Muscle layer of duodenum (tissue), 2 donors: ENCODE results near the gene COX11.

Experiments used
- H3K27ac ChIP-seq: one replicate; pipeline ENCODE4 v1.7.0; 2013; ENCODE audit warnings: mild to moderate bottlenecking, low read length
- H3K27me3 ChIP-seq: one replicate; pipeline ENCODE4 v1.7.0; 2013; ENCODE audit warnings: low read depth, mild to moderate bottlenecking, control low read depth, low read length
- H3K36me3 ChIP-seq, 2 donors: one replicate each; pipeline ENCODE4 v1.7.0; 2013; ENCODE audit warnings: low read length in 2 of 2, control low read depth in 1 of 2, mild to moderate bottlenecking in 1 of 2; ENCODE audit not compliant: insufficient read depth in 2 of 2, control insufficient read depth in 1 of 2
- H3K4me1 ChIP-seq, 2 donors: one replicate each; pipeline ENCODE4 v1.7.0; 2013; ENCODE audit warnings: low read length in 2 of 2, mild to moderate bottlenecking in 2 of 2, control low read depth in 1 of 2, moderate library complexity in 1 of 2; ENCODE audit not compliant: insufficient read depth in 2 of 2, control insufficient read depth in 1 of 2
- H3K4me3 ChIP-seq, 2 donors: one replicate each; pipeline ENCODE4 v1.7.0; 2013; ENCODE audit warnings: low read length in 2 of 2, low read depth in 1 of 2, mild to moderate bottlenecking in 1 of 2
- H3K9me3 ChIP-seq, 2 donors: one replicate each; pipeline ENCODE4 v1.7.0; 2013; ENCODE audit warnings: low read length in 2 of 2, control low read depth in 1 of 2, mild to moderate bottlenecking in 1 of 2; ENCODE audit not compliant: control insufficient read depth in 1 of 2
- donor health status: healthy.

Gene COX11

DNA sequence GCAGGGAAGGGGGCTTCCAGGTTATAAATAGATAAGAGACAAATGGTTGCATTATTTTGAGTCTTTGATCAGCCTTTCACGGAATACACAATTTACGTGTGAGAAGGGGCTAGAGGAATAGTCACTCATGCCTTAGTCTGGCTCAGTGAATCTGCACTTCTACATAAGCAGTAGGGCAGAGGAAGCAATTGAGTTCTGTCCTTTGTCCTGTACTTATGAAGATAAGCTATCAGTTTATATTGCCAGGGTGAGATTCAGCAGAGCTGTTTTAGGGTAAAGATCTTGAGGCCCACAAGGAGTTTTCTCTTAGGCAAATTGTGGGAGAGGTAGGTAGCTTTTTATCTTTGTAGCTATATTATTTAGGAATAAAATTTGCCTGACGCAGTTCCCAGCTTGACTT is 34.5 kb downstream of the COX11 start:
- Histone ChIP-seq H3K4me3 (no peak overlapping the region), H3K27ac (no peak overlapping the region), H3K36me3 (peaks cover 5 to 36% of the 10 kb centered on the region in 2 donors), H3K27me3 (no peaks in the 10 kb centered on the region), H3K4me1 (no peaks in the 10 kb centered on the region), H3K9me3 (no peaks in the 10 kb centered on the region)

DNA sequence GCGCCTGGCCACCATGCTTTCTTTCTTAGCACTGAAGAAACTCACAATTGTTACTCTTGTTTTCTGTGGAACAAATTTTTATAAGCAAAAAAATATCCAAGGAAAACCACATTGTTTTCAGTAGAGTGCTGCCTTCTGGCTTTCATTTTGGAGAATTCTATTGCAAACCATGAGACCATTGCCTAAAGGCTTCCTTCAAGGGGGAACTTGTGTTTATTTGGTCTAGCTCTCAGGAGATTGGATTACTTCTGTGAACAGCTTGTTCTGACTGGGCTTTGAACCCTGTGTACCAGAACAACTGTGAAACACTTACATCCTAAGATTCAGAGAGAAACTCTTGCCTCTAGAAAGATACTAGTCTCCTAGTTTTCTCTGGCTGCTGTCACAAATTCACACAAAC is 35.7 kb downstream of the COX11 start:
- H3K27me3 ChIP-seq: no peaks in the 10 kb centered on the region
- no peaks in the 10 kb centered on the region for H3K4me1 ChIP-seq
- H3K9me3 ChIP-seq: no peaks in the 10 kb centered on the region
- peaks cover 3 to 36% of the 10 kb centered on the region in 2 donors for H3K36me3 ChIP-seq
- no peak overlapping the region for H3K4me3 ChIP-seq
- no peak overlapping the region for H3K27ac ChIP-seq

DNA sequence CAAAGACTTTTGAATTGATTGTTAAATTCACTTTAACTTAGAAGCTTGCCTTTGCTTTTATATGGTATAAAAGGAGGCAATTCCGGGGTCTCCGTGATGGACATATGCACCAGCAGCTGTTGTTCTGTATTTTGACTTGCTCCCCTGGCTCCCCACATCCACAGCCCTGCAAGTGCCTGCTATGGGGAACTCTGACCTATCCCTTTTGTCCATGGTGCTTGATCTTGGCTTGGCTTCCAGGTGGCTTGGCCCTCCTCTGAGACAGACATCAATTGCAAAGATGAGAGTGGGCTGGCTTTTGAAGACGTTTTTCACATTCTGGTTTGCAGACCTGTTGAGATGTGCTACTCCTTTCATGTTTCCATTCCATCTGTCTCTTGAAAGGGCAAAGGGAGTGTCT is 40.9 kb downstream of the COX11 start:
- Histone ChIP-seq H3K36me3 (peaks cover 0 to 10% of the 10 kb centered on the region in 2 donors), H3K9me3 (no peaks in the 10 kb centered on the region), H3K27me3 (no peaks in the 10 kb centered on the region), H3K4me1 (no peaks in the 10 kb centered on the region), H3K27ac (no peak overlapping the region), H3K4me3 (no peak overlapping the region)

DNA sequence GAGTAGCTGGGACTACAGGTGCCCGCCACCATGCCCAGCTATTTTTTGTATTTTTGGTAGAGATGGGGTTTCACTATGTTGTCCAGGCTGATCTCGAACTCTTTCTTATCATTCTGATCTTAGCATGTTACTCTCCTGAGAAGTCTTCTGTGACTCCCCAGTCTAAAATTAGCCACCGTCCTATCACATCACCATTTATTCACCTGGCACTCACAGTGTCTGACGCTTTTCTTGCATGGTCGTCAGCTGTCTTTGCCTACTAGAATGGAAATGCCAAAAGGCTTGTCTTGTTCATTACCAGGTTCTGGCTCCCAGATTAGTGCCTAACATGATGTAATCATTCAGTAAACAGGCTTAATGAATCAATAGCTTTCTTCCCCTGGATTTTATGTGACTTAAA is 44.0 kb downstream of the COX11 start:
- H3K27ac ChIP-seq: no peak overlapping the region

DNA sequence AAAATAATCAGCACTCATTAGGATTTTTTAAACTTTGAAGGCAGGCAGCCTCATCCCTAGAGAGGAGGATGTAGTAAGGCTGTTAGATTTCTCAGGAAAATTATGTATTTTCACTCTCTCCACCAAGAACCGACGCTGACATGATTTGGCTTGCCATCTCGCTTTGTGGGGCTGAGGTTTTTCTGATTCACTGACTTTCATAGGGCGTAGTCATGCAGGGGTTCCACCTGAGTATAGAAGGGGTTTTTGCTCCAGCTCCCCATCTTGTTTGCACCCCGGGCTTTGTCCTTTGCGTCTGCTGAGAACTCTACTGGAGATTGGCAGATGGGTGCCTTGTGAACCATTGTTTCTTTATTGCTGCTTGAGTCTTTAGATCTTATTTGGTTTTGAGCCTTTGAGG is 47.6 kb downstream of the COX11 start:
- H3K27ac ChIP-seq: no peak overlapping the region
- H3K4me3 ChIP-seq: no peak overlapping the region
- H3K9me3 ChIP-seq: peaks cover 6% of the 10 kb centered on the region in 2 donors
- H3K36me3 ChIP-seq: peaks cover 4 to 26% of the 10 kb centered on the region in 2 donors
- H3K4me1 ChIP-seq: no peaks in the 10 kb centered on the region
- H3K27me3 ChIP-seq: no peaks in the 10 kb centered on the region

More for the DNA sequence above, 44.0 kb downstream of the COX11 start:
- Histone ChIP-seq H3K36me3 (peaks cover 0 to 4% of the 10 kb centered on the region in 2 donors), H3K27me3 (no peaks in the 10 kb centered on the region), H3K4me3 (no peak overlapping the region), H3K9me3 (no peaks in the 10 kb centered on the region), H3K4me1 (no peaks in the 10 kb centered on the region)

DNA sequence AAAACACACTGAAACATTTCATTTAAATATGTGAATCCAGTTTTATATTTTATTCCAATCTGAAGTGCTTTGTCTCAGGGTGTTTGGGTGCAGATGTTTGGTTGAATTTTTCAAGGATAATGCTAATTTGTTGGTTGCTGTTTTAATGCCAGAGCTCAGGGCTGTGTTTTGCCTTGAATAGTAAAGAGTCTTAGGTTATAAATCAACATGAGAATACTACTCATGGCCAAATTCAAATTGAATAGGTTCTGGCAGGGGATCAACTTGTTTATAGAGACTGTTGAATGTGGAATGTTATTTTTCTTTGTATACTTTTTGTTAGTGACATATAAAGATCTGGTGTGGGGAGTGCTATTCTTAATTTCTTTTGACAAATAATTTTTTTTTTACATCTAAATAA is 49.0 kb downstream of the COX11 start:
- Histone ChIP-seq H3K27ac (no peak overlapping the region), H3K4me1 (no peaks in the 10 kb centered on the region), H3K9me3 (peaks cover 6% of the 10 kb centered on the region in 2 donors), H3K27me3 (no peaks in the 10 kb centered on the region), H3K4me3 (no peak overlapping the region), H3K36me3 (peaks cover 4 to 32% of the 10 kb centered on the region in 2 donors)

DNA sequence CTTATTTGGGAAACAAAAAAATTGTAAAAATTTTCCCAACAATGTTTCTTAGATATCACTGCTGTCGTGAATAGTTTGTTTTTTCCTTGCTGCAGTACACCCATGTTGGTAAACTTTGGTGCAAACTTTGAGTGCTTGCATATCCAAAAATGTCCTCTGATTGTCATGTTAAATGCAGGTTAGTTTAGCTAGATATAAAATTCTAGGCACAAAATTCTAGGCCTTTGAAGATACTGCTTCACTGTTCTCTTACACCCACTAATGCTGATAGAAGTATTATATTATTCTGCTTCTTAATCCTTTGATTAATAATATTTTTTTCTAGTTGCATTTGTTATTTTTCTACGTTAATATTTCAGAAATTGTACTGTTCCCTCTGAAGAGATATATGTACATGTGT is 51.7 kb downstream of the COX11 start:
- peaks cover 12 to 41% of the 10 kb centered on the region in 2 donors for H3K36me3 ChIP-seq
- no peaks in the 10 kb centered on the region for H3K4me1 ChIP-seq
- H3K9me3 ChIP-seq: peaks cover 6% of the 10 kb centered on the region in 2 donors
- no peak overlapping the region for H3K4me3 ChIP-seq
- no peak overlapping the region for H3K27ac ChIP-seq
- H3K27me3 ChIP-seq: no peaks in the 10 kb centered on the region
